Activated T-helper 2 cell treated with anti-CD3 and anti-CD28 coated beads, Interferon-gamma antibody, Interleukin-2, Interleukin-4, amounts not matched to agents 10 μg/mL and 5 μg/mL and 100 μg/mL, durations not matched to agents 14 hours and 24 hours and 36 hours (primary cell): ENCODE data around the gene SIX5. TPM values are rescaled to one million over a fixed set of nuclear protein-coding genes. Genes with fewer than 3 reads are reported as not detected.
"Not testable (repeated sequence)": the region's sequence is repeated elsewhere in the genome, so short reads cannot be mapped to it uniquely, and the experiment has no call there.

Experiments
- DNase-seq: peaks from one replicate; pipeline ENCODE4 v3.0.0; 2021; ENCODE audit warnings: low spot score
- H3K27ac Mint-ChIP-seq: one replicate; pipeline ENCODE4 v1.8.0; 2021; ENCODE audit warnings: mixed read lengths
- H3K27me3 Mint-ChIP-seq: one replicate; pipeline ENCODE4 v1.8.0; 2021; ENCODE audit warnings: low read depth, mixed read lengths
- H3K36me3 Mint-ChIP-seq: one replicate; pipeline ENCODE4 v1.8.0; 2021; ENCODE audit warnings: low read depth, mixed read lengths
- H3K4me1 Mint-ChIP-seq: one replicate; pipeline ENCODE4 v1.8.0; 2021; ENCODE audit warnings: low read depth, mixed read lengths
- H3K4me3 Mint-ChIP-seq: one replicate; pipeline ENCODE4 v1.8.0; 2021; ENCODE audit warnings: low read depth, mild to moderate bottlenecking, moderate library complexity, mixed read lengths
- H3K9me3 Mint-ChIP-seq: one replicate; pipeline ENCODE4 v1.8.0; 2021; ENCODE audit warnings: mixed read lengths
- intact Hi-C: fragments of 100-400 bp; cut with micrococcal nuclease; formaldehyde crosslinking; loops from one replicate; pipeline ENCODE4 v1.15.1; 2023
- total RNA-seq: library from RNA; stranded (reverse); gene quantifications from 2 replicates; pipeline ENCODE4 v1.2.3, GENCODE V29; 2022

SIX5 gene
- total RNA-seq, 1 donor from 2014 or later, result 4.8 TPM

DNA sequence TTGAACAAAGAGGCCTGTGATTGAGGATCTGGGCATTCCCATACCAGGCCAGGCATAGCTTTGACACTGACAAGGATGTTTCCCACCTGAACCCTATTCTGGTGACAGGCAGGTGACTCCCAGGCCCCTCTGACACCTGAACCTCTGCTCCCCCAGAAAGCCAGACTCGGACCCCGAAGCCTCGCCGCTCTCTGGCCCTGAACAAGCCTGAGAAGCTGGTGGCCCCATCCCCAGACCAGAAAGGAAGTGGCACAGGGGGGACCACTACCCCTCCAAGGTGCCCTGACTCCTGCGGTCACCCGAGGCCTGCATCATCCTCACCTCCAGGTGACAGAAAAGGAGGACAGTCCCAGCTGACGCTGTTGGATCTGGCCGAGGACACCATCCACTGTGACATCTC is 14.7 kb downstream of the SIX5 start:
- Mint-ChIP-seq H3K27me3 (no peaks in the 10 kb centered on the region), H3K27ac (no peak overlapping the region), H3K4me1 (no peaks in the 10 kb centered on the region), H3K4me3 (no peak overlapping the region), H3K9me3 (no peaks in the 10 kb centered on the region), H3K36me3 (no peaks in the 10 kb centered on the region)
- no peak for DNase-seq
- intact Hi-C loops, result no loop called here

DNA sequence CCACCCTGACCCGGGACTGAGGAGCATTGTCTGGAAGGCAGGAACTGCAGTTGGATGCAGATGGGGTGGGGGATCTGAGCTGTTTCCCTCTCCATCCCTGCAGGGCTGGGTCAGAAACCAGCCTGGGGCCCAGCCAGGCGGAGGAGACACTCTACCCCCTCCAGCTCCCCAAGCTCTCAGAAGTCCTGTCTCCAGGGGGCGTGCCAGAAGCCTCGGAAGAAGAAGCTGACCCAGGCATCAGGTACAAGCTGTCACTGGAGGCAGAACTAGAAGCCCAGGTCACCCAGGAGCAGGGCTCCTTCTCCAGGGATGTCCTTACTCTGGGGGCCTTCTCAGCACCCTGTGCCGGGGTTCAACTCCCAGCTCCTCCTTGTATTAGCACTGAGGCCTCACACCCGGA is 15.5 kb downstream of the SIX5 start:
- no peaks in the 10 kb centered on the region for H3K36me3 Mint-ChIP-seq
- no peak for DNase-seq
- H3K27me3 Mint-ChIP-seq, result no peaks in the 10 kb centered on the region
- no peaks in the 10 kb centered on the region for H3K9me3 Mint-ChIP-seq
- intact Hi-C loops, result no loop called here
- H3K4me3 Mint-ChIP-seq, result no peak overlapping the region
- no peaks in the 10 kb centered on the region for H3K4me1 Mint-ChIP-seq
- no peak overlapping the region for H3K27ac Mint-ChIP-seq

DNA sequence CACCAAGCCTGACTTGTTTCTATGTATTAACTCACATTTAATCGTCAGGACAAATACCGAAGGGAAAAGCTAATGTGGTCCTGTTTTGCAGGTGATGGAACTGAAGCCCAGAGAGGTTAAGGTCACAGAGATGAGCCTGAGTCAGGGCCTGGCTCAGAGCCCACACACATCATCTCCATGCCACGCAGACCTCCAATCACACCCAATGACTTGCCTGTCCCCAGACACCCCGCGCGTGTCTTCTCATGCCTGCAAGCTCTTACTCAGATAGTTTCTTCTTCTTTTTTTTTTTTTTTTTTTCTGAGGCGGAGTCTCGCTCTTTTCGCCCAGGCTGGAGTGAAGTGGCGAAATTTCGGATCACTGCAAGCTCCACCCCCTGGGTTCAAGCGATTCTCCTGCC is 16.4 kb downstream of the SIX5 start:
- Mint-ChIP-seq H3K36me3 (no peaks in the 10 kb centered on the region), H3K4me3 (no peak overlapping the region), H3K4me1 (no peaks in the 10 kb centered on the region), H3K27me3 (peaks cover under 1% of the 10 kb centered on the region), H3K9me3 (no peaks in the 10 kb centered on the region), H3K27ac (no peak overlapping the region)
- no peak for DNase-seq
- intact Hi-C loops, result no loop called here

DNA sequence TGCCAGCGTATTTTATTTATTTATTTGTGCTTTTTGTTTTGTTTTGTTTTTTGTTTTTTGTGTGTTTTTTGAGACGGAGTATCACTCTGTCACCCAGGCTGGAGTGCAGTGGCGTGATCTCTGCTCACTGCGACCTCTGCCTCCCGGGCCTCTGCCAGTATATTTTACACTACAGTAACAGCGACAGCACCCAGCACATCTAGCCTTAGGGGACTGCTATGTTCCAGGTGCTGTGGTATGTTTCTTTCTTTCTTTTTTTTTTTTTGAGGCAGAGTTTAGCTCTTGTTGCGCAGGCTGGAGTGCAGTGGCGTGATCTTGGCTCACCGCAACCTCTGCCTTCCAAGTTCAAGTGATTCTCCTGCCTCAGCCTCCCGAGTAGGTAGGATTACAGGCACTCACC is 17.6 kb downstream of the SIX5 start:
- H3K36me3 Mint-ChIP-seq, H3K9me3 Mint-ChIP-seq, H3K27me3 Mint-ChIP-seq, H3K27ac Mint-ChIP-seq, H3K4me3 Mint-ChIP-seq, H3K4me1 Mint-ChIP-seq, intact Hi-C loops, DNase-seq: not testable (repeated sequence)

GRCh38 chr19:45747513-45747912 is 21.5 kb downstream of the SIX5 start:
- Mint-ChIP-seq H3K9me3 (no peaks in the 10 kb centered on the region), H3K27ac (no peak overlapping the region), H3K36me3 (no peaks in the 10 kb centered on the region), H3K4me1 (no peaks in the 10 kb centered on the region), H3K27me3 (peaks cover 12% of the 10 kb centered on the region), H3K4me3 (no peak overlapping the region)
- DNase-seq, result no peak
- intact Hi-C loops, result no loop called here

GRCh38 chr19:45746866-45747265 is 22.2 kb downstream of the SIX5 start:
- H3K4me3 Mint-ChIP-seq, result no peak overlapping the region

DNA sequence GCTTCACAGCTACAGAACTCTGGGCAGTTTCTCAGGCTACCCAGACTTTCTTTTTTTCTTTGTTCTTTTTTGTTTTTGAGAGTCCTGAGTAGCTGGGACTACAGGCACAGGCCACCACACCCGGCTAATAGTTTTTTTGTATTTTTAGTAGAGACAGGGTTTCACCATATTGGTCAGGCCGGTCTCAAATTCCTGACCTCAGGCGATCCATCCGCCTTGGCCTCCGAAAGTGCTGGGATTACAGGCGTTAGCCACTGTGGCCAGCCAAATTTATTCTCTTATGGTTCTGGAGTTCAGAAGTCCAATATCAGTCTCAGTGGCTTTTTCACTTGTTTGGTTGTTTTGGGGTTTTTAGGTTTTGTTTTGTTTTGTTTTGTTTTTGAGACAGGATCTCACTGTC is 23.4 kb downstream of the SIX5 start:
- intact Hi-C loops, result no loop called here
- Mint-ChIP-seq H3K4me3 (no peak overlapping the region), H3K27ac (no peak overlapping the region), H3K4me1 (no peaks in the 10 kb centered on the region), H3K36me3 (no peaks in the 10 kb centered on the region), H3K9me3 (no peaks in the 10 kb centered on the region), H3K27me3 (peaks cover 12% of the 10 kb centered on the region)
- no peak for DNase-seq

More at GRCh38 chr19:45746866-45747265, 22.2 kb downstream of the SIX5 start:
- H3K27me3 Mint-ChIP-seq, result peaks cover 12% of the 10 kb centered on the region
- H3K4me1 Mint-ChIP-seq, result no peaks in the 10 kb centered on the region
- intact Hi-C loops, result no loop called here
- no peak for DNase-seq
- H3K9me3 Mint-ChIP-seq, result no peaks in the 10 kb centered on the region
- no peaks in the 10 kb centered on the region for H3K36me3 Mint-ChIP-seq
- H3K27ac Mint-ChIP-seq, result no peak overlapping the region

DNA sequence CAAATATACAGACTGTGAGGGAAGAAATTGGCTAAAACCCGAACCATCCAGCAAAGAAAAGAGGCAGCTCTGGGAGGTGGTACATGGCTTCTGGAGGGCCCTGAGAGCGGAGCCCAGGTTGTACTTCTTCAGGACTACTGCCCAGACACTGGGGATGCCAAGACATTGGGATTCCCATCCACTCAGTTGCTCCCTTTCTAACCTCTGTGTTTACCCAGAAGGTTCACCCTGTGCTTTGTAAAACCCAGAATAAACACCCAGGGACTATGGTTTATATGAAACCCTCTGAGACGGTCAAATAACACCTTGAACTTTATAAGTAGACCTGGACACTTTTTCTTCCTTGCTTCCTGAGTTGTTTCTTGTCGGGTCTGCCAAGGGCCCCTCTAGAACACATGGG is 26.1 kb downstream of the SIX5 start:
- intact Hi-C loops, result no loop called here
- Mint-ChIP-seq H3K4me3 (no peak overlapping the region), H3K4me1 (no peaks in the 10 kb centered on the region), H3K27me3 (peaks cover 13% of the 10 kb centered on the region), H3K27ac (no peak overlapping the region), H3K36me3 (no peaks in the 10 kb centered on the region), H3K9me3 (no peaks in the 10 kb centered on the region)
- DNase-seq, result no peak

DNA sequence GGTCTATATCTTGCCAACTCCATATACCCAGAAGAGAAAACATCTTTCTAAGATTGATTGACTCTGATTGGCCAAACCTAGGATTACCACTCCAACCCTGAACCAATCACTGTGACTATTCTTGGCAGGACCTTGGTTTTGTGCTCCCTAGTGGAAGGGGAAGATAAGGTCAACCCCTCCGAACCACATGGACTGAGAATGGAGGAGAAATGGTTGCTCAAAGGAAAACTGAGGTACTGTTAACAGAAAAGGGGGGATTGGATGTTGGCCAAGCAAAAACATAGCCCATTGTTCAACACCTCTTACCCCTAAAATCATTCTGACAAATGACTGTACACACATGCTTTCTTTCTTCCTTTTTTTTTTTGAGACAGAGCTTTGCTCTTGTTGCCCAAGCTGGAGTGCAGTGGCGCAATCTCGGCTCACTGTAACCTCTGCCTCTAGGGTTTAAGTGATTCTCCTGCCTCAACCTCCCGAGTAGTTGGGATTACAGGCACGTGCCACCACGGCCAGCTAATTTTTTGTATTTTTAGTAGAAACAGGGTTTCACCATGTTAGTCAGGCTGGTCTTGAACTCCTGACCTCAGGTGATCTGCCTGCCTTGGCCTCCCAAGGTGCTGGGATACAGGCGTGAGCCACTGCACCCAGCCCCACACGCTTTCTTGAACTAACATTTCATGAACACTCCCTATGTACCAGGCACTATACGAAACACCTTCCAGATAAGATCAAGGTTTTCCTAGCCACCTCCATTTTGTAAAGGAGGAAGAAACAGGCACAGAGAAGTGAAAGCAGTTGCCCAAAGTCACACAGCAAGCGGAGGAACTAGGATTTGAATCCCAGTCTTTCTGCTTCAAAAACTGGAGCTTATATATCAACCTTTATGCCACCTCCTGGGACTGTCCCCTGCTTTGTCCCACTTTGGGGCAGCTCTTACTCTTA is 29.3 kb downstream of the SIX5 start:
- Mint-ChIP-seq H3K4me1 (no peaks in the 10 kb centered on the region), H3K4me3 (no peak overlapping the region), H3K27me3 (peaks cover 5% of the 10 kb centered on the region), H3K9me3 (no peaks in the 10 kb centered on the region), H3K27ac (no peak overlapping the region), H3K36me3 (no peaks in the 10 kb centered on the region)
- intact Hi-C loops, result no loop called here
- no peak for DNase-seq

GRCh38 chr19:45733160-45733810 is 35.8 kb downstream of the SIX5 start, which contains the start of gene MEIOSIN:
Gene MEIOSIN (plus strand): TSS chr19:45733439. CDS start chr19:45735377, 1,938 bp downstream.
- H3K4me1 Mint-ChIP-seq, result peaks cover 13% of the 10 kb centered on the region
- peaks cover 3% of the 10 kb centered on the region for H3K27me3 Mint-ChIP-seq
- H3K4me3 Mint-ChIP-seq, result no peak within 1 kb of the TSS
- no peak within 1 kb of the TSS for H3K27ac Mint-ChIP-seq
- DNase-seq, result no peak
- intact Hi-C loops, result loop anchor here (5.0 kb wide), 1 partner anchor 129 kb away; the partner anchor contains the start of genes FOXA3 and SYMPK
- no peaks in the 10 kb centered on the region for H3K9me3 Mint-ChIP-seq
- H3K36me3 Mint-ChIP-seq, result peaks cover 4% of the 10 kb centered on the region

GRCh38 chr19:45730368-45731288 is 38.4 kb downstream of the SIX5 start, which contains the start of gene FBXO46:
Gene FBXO46 (minus strand): TSS chr19:45730896. CDS start chr19:45713495, 17,401 bp downstream.
- intact Hi-C loops, result loop anchor here (1.0 to 5.0 kb wide), 3 partner anchors 13 to 132 kb away; partner anchors contain the start of genes FOXA3, QPCTL and SYMPK
- DNase-seq, result peak; percentile 93
- peaks cover 18% of the 10 kb centered on the region for H3K4me1 Mint-ChIP-seq
- H3K4me3 Mint-ChIP-seq, result peak within 1 kb of the TSS; percentile 100
- H3K27me3 Mint-ChIP-seq, result no peaks in the 10 kb centered on the region
- H3K9me3 Mint-ChIP-seq, result no peaks in the 10 kb centered on the region
- peaks cover 14% of the 10 kb centered on the region for H3K36me3 Mint-ChIP-seq
- H3K27ac Mint-ChIP-seq, result peak within 1 kb of the TSS; percentile 92

GRCh38 chr19:45729800-45730290 is 39.2 kb downstream of the SIX5 start:
- Mint-ChIP-seq H3K4me1 (peaks cover 18% of the 10 kb centered on the region), H3K27me3 (no peaks in the 10 kb centered on the region), H3K36me3 (peaks cover 15% of the 10 kb centered on the region), H3K4me3 (peak overlapping the region; percentile 100), H3K27ac (peak overlapping the region; percentile 92), H3K9me3 (no peaks in the 10 kb centered on the region)
- DNase-seq, result no peak
- intact Hi-C loops, result loop anchor here (1.0 to 5.0 kb wide), 3 partner anchors 13 to 132 kb away; partner anchors contain the start of genes FOXA3, QPCTL and SYMPK
